Natural killer cell (primary cell): ENCODE measurements around the gene PCGF2. TPM values are rescaled to one million over a fixed set of nuclear protein-coding genes. Genes with fewer than 3 reads are reported as not detected.

Experiments
- ATAC-seq, 3 donors: fragments of 150-1000 bp in 2 of 3; fragments of 200-7000 bp in 1 of 3; cut with Tn5 transposase; 1 replicate in 1 of 3; 2 replicates in 2 of 3; pipeline ENCODE4 v1.10.0; 2021; ENCODE audit warnings: mild to moderate bottlenecking in 2 of 3, moderate library complexity in 2 of 3
- DNase-seq, 2 donors: peaks; one replicate each; pipeline versions ENCODE4 v3.0.0 to v3.0.0-alpha.2; 2013 to 2021; ENCODE audit warnings: mixed read lengths in 1 of 2
- H3K27ac ChIP-seq: one replicate; pipeline ENCODE4 v1.5.1; 2013; ENCODE audit warnings: mild to moderate bottlenecking, low read length
- H3K27me3 ChIP-seq: one replicate; pipeline ENCODE4 v1.6.1; 2013; ENCODE audit warnings: low read length; ENCODE audit not compliant: control insufficient read depth, insufficient read depth
- H3K36me3 ChIP-seq: one replicate; pipeline ENCODE4 v1.6.1; 2013; ENCODE audit warnings: low read length; ENCODE audit not compliant: control insufficient read depth, insufficient read depth
- H3K4me1 ChIP-seq: one replicate; pipeline ENCODE4 v1.6.1; 2013; ENCODE audit warnings: low read length; ENCODE audit not compliant: control insufficient read depth, insufficient read depth
- H3K4me3 ChIP-seq: one replicate; pipeline ENCODE4 v1.5.1; 2013; ENCODE audit warnings: low read length
- H3K9me3 ChIP-seq: one replicate; pipeline ENCODE4 v1.6.1; 2013; ENCODE audit warnings: low read length; ENCODE audit not compliant: control insufficient read depth, insufficient read depth
- H3K27ac Mint-ChIP-seq, 2 donors: one replicate each; pipeline ENCODE4 v1.8.0; 2022; ENCODE audit warnings: mild to moderate bottlenecking in 2 of 2, mixed read lengths in 2 of 2, moderate library complexity in 1 of 2
- H3K27me3 Mint-ChIP-seq, 2 donors: one replicate each; pipeline ENCODE4 v1.8.0; 2022; ENCODE audit warnings: low read depth in 2 of 2, mixed read lengths in 2 of 2
- H3K36me3 Mint-ChIP-seq: one replicate; pipeline ENCODE4 v1.8.0; 2022; ENCODE audit warnings: mixed read lengths
- H3K4me1 Mint-ChIP-seq, 2 donors: one replicate each; pipeline ENCODE4 v1.8.0; 2022; ENCODE audit warnings: mixed read lengths in 2 of 2
- H3K4me3 Mint-ChIP-seq: one replicate; pipeline ENCODE4 v1.8.0; 2022; ENCODE audit warnings: mild to moderate bottlenecking, moderate library complexity, mixed read lengths
- H3K9me3 Mint-ChIP-seq, 2 donors: one replicate each; pipeline ENCODE4 v1.8.0; 2022; ENCODE audit warnings: mixed read lengths in 2 of 2
- WGBS: methylation state at CpG from one replicate; pipeline ENCODE4 v1.1.7; 2013; ENCODE audit warnings: missing lambda C conversion rate; ENCODE audit not compliant: insufficient coverage; 5-methylcytosine and 5-hydroxymethylcytosine counted together
- intact Hi-C: fragments of 100-400 bp; cut with micrococcal nuclease; formaldehyde crosslinking; loops from one replicate; pipeline ENCODE4 v1.14.2; 2022
- total RNA-seq, 4 donors: library from RNA; stranded (reverse); fragments of 120-200 nt in 1 of 4; gene quantifications; one replicate each; pipeline versions ENCODE4 v1.2.3 to v1.2.4, GENCODE V29; 2013 to 2022
- TF ChIP-seq, protein P1 (sequence below): fragments of 200-600 bp; IDR thresholded peaks from one replicate; pipeline ENCODE4 v1.8.0; 2022; ENCODE audit warnings: antibody characterized with exemption

PCGF2 gene
- total RNA-seq, 3 donors from 2014 or later (not counting 1 experiment from before 2014, with no cell fraction given), result 0.12 TPM; not detected in 2

- Histone ChIP-seq H3K27ac (no peak overlapping the region), H3K4me3 (no peak overlapping the region), H3K4me1 (peaks cover 10% of the 10 kb centered on the region), H3K36me3 (peaks cover 89% of the 10 kb centered on the region), H3K27me3 (no peaks in the 10 kb centered on the region), H3K9me3 (no peaks in the 10 kb centered on the region)
- H3K27me3 Mint-ChIP-seq, result no peaks in the 10 kb centered on the region
- DNase-seq (no peak), ATAC-seq (no peak)
- TF ChIP-seq, protein P1, sequence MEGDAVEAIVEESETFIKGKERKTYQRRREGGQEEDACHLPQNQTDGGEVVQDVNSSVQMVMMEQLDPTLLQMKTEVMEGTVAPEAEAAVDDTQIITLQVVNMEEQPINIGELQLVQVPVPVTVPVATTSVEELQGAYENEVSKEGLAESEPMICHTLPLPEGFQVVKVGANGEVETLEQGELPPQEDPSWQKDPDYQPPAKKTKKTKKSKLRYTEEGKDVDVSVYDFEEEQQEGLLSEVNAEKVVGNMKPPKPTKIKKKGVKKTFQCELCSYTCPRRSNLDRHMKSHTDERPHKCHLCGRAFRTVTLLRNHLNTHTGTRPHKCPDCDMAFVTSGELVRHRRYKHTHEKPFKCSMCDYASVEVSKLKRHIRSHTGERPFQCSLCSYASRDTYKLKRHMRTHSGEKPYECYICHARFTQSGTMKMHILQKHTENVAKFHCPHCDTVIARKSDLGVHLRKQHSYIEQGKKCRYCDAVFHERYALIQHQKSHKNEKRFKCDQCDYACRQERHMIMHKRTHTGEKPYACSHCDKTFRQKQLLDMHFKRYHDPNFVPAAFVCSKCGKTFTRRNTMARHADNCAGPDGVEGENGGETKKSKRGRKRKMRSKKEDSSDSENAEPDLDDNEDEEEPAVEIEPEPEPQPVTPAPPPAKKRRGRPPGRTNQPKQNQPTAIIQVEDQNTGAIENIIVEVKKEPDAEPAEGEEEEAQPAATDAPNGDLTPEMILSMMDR, result no peak
- no peak overlapping the region for H3K4me3 Mint-ChIP-seq
- intact Hi-C loops, result no loop called here
- 90% methylated on average over 12 of the region's 12 CpGs for WGBS
- peak overlapping the region in 1 of 2 donors; percentile 36 for H3K27ac Mint-ChIP-seq
- no peaks in the 10 kb centered on the region for H3K36me3 Mint-ChIP-seq
- H3K9me3 Mint-ChIP-seq, result no peaks in the 10 kb centered on the region
- H3K4me1 Mint-ChIP-seq, result peaks cover 22 to 35% of the 10 kb centered on the region in 2 donors
These were observed 30.9 kb downstream of the PCGF2 start for GRCh38 chr17:38717139-38717745.

DNA sequence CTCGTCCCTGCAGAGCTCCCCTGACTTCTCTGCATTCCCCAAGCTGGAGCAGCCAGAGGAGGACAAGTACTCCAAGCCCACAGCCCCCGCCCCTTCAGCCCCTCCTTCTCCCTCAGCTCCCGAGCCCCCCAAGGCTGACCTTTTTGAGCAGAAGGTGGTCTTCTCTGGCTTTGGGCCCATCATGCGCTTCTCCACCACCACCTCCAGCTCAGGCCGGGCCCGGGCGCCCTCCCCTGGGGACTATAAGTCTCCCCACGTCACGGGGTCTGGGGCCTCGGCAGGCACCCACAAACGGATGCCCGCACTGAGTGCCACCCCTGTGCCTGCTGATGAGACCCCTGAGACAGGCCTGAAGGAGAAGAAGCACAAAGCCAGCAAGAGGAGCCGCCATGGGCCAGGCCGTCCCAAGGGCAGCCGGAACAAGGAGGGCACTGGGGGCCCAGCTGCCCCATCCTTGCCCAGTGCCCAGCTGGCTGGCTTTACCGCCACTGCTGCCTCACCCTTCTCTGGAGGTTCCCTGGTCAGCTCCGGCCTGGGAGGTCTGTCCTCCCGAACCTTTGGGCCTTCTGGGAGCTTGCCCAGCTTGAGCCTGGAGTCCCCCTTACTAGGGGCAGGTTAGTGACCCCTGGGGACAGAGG, 31.6 kb downstream of the PCGF2 start:
- H3K27me3 ChIP-seq, result no peaks in the 10 kb centered on the region

DNA sequence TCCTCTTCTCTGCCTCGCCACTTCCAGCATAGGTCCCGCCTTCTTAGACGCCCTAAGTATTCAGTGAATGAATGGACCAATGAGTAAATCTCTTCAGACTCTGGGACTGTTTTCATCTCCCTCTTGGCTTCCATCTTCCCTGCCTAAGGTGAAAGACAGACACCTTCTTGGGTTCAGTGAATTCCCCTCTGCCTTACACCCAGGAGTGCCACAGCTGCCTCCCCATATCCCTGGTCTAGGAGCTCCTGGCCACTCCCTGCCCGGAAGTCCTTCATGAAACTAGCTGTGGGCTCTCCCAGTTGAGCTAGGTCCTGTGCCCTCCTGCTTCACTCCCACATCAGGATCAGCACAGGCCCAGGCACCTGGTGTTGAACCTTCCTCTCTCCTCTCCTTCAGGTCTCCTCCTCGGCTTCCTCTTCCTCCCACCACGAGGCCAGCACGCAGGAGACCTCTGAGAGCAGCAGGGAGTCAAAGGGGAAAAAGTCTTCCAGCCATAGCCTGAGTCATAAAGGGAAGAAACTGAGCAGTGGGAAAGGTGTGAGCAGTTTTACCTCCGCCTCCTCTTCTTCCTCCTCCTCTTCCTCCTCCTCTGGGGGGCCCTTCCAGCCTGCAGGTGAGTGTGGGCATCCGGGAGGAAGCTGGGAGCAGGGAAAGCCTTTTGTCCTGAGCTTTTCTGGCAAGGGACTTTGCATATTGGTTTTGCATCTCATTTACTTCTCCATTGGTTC, 32.8 kb downstream of the PCGF2 start:
- WGBS, result 85% methylated on average over 8 of the region's 9 CpGs
- no peak for DNase-seq
- H3K27me3 ChIP-seq, result no peaks in the 10 kb centered on the region
- H3K9me3 ChIP-seq, result no peaks in the 10 kb centered on the region
- H3K4me1 ChIP-seq, result peaks cover 24% of the 10 kb centered on the region
- H3K4me3 ChIP-seq, result no peak overlapping the region
- Mint-ChIP-seq H3K36me3 (no peaks in the 10 kb centered on the region), H3K4me3 (no peak overlapping the region), H3K9me3 (no peaks in the 10 kb centered on the region), H3K4me1 (peaks cover 30 to 44% of the 10 kb centered on the region in 2 donors), H3K27me3 (no peaks in the 10 kb centered on the region), H3K27ac (peak overlapping the region; percentile 78 to 85)
- intact Hi-C loops, result no loop called here
- no peak overlapping the region for H3K27ac ChIP-seq
- TF ChIP-seq, protein P1, result no peak
- peaks cover 89% of the 10 kb centered on the region for H3K36me3 ChIP-seq
- ATAC-seq, result no peak

More for the DNA sequence above, 31.6 kb downstream of the PCGF2 start:
- H3K4me3 Mint-ChIP-seq, result no peak overlapping the region
- Histone ChIP-seq H3K4me3 (no peak overlapping the region), H3K9me3 (no peaks in the 10 kb centered on the region), H3K36me3 (peaks cover 90% of the 10 kb centered on the region), H3K27ac (no peak overlapping the region), H3K4me1 (peaks cover 15% of the 10 kb centered on the region)
- H3K27me3 Mint-ChIP-seq, result no peaks in the 10 kb centered on the region
- ATAC-seq (no peak), DNase-seq (no peak)
- WGBS, result 96% methylated on average over 18 of the region's 18 CpGs
- H3K27ac Mint-ChIP-seq, result no peak overlapping the region
- no peaks in the 10 kb centered on the region for H3K36me3 Mint-ChIP-seq
- intact Hi-C loops, result no loop called here
- H3K9me3 Mint-ChIP-seq, result no peaks in the 10 kb centered on the region
- TF ChIP-seq, protein P1, result no peak
- peaks cover 28 to 43% of the 10 kb centered on the region in 2 donors for H3K4me1 Mint-ChIP-seq
